DND-41 (cell line): ENCODE data around the gene JAM2.

Experiments used
- CTCF ChIP-seq: IDR thresholded peaks from 2 replicates; pipeline ENCODE4 v1.5.1; 2012; ENCODE audit warnings: borderline replicate concordance, low read length, moderate library complexity, mild to moderate bottlenecking; ENCODE audit not compliant: poor library complexity, severe bottlenecking; ENCODE audit errors: extremely low read depth
- EZH2 ChIP-seq: IDR thresholded peaks from 3 replicates; pipeline ENCODE4 v1.6.1; 2012; ENCODE audit warnings: borderline replicate concordance, low read depth, mild to moderate bottlenecking, moderate library complexity, low read length, inconsistent platforms; ENCODE audit not compliant: severe bottlenecking

GRCh38 chr21:25735646-25736597, 96.9 kb downstream of the JAM2 start:
- TF ChIP-seq CTCF (no peak), EZH2 (no peak)
